ENCODE results near the gene OGA.

The OGA gene

GRCh38 chr10:101749047-101750016 lies 68.9 kb downstream of the OGA start:
- peak in 1 of 2 experiments; percentile 1 for DNase-seq

GRCh38 chr10:101748496-101748895 lies 69.7 kb downstream of the OGA start:
- DNase-seq, result no peak

GRCh38 chr10:101745074-101745696 lies 73.1 kb downstream of the OGA start:
- DNase-seq, result peak; percentile 16 to 55

GRCh38 chr10:101744267-101744666 lies 74.0 kb downstream of the OGA start:
- DNase-seq, result no peak

- no peak for DNase-seq
Observed at GRCh38 chr10:101741938-101742337, 76.3 kb downstream of the OGA start.

- no peak for DNase-seq
Observed at GRCh38 chr10:101736666-101737065, 81.6 kb downstream of the OGA start.

All from NCI-H524 (cell line).